HK-2 (cell line): ENCODE data around the gene CORO1C.

ENCODE experiments used
- DNase-seq: peaks from one replicate; pipeline ENCODE4 v3.0.0-alpha.2; 2018; ENCODE audit not compliant: unreplicated experiment

CORO1C gene

GRCh38 chr12:108647585-108648287, 83.6 kb downstream of the CORO1C start:
- no peak for DNase-seq

DNA sequence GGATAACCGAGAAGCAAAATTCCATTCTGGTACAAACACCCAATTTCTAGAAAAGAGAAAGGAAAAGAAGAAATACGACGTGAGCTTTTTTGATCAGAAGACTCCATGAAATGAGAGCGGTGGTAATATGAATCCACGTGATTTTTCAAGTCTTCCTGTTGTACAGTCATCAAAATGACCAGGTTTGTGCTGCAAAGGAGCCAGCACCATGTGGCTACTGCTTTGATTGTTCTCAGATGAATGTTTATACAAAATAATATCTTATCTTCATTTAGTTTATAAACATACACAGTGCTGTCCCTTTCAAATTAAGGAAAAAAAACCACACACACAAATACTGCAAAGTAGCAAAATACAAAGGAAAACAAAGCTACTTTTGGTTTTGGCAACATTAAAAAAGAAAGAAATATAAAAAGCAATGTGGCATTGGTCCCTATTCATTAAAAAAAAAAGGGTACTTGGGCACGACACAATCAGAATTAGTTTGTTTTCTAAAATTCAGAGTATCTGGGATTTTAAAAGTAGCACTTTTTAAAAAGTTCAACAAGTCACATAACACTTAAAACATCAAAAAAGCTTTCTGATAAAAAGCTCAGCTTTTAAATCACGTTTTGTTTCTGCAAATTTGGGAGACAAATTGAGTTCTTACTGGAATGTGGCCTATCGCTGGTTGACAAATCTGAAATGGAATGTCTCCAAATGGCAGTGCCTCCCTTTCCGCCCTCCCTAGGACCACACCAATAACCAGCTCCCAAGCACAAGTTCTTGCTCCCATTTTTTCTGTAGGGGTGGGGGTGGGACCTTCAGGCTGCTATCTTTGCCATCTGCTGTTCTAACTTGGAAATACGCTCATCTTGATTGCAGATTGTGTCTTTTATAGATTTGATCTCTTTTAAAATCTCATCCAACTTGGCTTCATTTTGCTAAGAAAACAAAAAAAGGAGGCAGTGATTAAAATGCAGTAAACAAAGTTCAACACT, 84.4 kb downstream of the CORO1C start:
- no peak for DNase-seq

DNA sequence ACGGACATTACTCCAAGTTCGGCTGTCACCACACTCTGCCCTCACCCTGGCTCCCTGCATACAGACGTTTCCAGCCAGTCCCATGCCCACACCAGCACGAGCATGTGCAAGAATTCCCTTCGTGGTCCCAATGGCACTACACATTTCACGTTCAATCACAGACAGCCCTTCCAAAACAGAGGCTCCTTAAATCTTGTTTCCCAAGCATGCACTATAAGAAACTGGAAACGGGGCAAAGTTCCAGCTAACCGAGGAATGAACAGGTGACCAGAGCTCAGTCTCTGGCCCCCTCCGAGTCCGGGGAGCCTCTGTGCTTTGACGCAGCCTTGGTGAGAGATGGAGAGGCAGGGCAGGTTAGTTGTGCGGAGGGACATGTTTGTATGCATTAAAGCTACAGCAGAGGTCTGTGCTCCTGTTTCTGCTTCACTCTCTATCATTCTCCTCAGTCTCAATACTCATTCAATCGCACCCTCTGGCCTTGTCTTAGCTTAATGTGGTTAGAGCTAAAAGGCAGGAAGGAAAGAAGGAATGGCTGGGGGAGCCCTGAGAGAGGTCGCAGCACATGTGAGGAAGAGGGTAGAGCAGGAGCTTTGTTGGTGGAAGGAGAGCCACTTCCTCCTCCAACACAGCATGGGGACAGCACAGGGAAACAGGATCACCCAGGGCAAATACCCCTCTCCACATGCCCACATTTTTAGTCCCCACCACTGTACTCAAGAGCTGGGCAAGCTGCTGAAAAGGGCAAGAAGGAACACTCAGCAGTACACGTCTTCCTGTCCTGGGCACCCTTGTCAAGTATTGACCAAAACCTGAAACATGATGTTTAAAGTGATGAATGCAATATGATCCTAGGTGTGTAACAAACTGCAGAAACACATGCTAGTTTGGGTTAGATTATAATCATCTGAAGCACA, 85.4 kb downstream of the CORO1C start:
- DNase-seq: no peak

DNA sequence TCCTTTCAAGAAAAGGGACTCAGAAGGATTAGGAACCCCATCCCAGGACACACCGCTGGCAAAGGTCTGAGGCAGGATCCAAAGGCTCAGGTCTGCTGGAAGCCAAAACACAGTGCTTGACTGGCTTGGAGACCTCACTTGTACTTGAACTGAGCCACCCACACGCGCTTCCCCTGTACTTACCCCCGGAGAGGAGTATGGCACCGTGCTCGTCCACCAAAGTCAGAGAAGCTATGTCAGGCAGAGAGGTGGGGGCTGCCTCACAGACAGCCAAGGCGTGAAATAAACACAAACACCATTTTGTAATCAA, 86.6 kb downstream of the CORO1C start:
- DNase-seq: no peak

GRCh38 chr12:108643941-108644810, 87.1 kb downstream of the CORO1C start:
- peak; percentile 67 for DNase-seq

DNA sequence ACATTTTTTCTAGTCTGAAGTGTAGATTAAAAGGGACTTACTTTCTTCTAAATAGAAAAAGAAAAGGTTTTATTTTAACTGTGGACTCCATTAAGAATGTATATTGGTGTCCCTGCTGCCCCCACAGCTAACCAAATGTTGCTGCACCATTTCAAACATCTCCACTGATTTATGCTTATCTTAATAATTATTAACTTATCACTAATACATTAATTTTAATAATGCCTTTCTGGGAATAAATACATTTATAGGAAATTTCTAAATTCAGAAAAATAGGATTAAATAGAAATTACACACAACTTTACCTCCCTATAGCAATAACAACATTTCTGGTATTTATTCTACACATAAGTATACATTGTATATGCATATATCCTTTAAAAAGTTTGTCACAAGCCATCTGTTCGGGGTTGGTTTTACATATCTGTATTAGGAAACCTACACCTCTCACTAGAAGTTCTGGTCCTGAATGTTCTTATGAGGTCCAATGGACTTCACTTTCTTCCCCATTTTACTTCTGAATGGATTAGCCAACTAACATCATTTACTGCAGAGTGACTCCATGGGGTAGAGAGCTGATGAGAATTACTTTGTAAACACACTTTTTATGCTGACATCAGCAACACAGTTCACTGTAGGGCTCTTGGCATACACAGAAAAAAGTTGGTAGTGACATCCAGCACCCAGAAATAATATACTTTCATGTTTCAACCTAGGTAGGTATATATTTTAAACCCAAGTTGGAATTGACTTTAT, 88.2 kb downstream of the CORO1C start:
- no peak for DNase-seq

DNA sequence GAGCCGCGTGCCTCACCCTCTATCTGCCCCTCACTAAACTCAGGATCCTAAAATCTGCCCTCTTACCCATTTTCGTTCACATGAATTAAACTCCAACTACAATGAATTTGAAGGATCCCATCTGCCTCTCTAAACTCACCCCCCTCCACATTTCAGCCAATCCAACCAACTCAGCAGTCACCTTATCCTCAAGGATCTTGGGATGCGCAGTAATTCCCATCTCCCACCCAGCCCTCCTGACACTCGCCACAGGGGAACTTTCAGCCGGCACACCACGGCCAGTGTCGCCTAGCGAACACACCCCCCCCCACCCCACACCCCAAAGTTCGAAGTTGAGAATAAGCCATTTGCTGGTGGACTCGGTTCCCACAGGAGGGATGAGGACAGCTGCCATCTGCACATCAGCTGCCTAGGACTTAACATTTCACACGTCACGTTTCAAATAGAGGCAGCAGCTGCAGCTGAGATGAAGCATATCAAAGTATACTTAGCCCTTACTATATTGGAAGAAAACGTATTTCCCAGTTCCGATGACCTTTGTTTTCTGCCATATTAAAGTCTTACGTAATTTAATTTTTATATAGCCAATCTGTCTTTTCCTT, 88.9 kb downstream of the CORO1C start:
- no peak for DNase-seq

DNA sequence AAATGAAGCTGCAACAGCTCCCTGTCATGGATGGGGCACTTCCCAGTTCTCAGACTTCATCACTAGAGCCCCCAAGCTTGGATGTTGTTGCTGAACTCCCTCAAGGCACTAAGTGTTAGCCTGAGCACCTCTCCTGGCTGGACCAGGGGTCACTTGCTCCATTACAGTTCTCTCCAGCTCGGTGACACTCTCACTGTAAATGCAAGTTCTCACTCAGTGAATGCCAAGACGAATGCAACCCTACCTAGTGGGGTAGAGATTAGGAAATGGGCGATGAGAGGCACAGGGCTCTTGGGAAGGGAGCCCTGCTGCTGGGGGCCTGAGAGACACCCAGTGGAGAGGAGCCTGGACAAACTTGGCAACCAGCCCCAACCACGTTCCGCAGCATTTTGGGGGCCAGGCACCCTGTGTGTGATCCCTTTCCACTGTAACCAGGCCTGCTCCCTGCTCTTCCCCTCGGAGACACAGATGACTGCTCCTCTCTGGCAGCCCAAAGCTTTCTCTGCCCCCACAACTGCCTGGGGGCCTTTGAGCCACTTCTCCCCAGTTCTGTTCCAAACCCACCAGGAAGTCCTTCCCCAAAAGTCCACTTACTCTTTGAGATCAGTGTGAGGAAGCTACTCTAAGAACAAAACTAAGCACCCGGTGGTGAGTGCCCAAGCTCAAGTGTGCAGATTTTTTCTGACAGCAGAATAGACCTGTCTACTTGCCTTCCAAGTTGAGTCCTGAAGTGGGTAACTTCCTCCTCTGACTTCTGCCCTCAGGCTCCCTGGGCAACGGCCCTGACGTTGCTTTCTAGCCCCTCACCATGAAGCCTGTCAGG, 89.7 kb downstream of the CORO1C start:
- no peak for DNase-seq

GRCh38 chr12:108640802-108641445, 90.4 kb downstream of the CORO1C start:
- peak; percentile 74 for DNase-seq

- no peak for DNase-seq
These were observed 92.1 kb downstream of the CORO1C start for GRCh38 chr12:108638997-108639822.

GRCh38 chr12:108638141-108638827, 93.0 kb downstream of the CORO1C start:
- DNase-seq: no peak

DNA sequence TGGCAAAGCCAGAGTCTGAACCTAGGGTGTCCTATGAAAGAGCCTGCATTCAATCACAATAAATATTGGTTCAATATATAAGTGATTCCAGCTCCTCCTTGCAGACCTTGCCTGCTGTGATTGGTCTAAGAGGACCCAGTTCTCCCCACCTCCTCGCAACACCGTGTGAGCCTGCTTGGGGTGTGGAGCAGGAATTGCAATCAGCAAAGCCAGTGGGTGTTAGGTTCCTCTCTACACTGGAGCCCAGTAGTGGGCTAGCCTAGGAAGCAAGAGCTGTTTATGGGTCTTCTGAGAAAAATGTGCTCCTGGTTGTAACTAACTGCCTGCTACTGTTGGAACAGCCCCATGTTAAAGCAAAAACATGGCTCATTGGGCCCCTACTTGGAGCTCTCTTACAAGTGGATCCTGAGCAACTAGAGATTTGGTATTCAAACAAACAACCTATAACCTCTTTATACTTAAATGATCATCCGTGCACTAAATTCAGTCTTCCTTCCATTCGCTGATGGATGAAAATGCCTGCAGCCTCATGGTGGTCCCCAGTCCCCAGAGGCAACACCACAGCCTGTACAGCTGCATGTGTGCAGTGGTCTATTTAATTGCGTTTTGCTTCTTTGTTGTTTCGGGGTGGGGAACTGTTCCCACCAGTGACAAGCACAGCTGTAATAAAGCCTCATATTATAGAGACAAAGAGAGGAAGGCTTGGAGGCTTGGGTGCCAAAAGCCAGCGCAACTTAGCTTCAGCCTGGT, 93.9 kb downstream of the CORO1C start:
- no peak for DNase-seq

DNA sequence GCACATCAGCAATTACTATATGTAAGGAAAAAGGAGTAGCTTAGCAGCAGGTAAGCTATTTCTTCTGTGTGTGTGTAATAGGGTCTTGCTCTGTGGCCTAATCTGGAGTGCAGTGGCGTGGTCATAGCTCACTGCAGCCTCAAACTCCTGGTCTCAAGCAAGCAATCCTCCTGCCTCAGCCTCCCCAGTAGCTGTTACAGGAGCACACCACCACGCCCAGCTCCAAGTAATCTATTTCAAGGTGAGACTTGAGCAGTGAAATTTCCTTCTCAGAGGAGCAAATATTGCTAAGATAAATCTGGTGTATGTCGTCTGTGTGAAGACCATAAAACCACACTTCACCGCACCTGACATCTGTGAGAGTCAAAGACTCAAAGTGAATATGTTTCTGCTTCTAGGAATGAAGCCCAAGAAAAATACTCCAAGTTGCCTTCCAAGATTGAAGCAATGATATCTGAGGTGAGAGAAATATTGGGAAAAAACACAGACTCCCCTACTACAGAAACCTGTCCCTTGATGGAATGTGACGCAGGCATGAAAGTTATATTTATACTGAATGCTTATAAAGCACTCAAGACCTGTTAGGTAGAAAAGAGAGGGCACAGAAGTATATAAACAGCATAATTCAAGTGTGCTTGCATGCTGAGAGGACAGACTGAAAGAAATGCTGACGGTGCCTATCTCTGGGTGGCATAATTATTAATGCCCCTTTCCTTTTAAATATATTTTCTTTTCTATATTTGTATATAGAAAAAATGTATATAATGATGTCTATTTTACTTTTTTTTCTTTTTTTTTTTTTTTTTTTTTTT, 95.1 kb downstream of the CORO1C start:
- no peak for DNase-seq

GRCh38 chr12:108635201-108635996, 95.9 kb downstream of the CORO1C start:
- DNase-seq: no peak

DNA sequence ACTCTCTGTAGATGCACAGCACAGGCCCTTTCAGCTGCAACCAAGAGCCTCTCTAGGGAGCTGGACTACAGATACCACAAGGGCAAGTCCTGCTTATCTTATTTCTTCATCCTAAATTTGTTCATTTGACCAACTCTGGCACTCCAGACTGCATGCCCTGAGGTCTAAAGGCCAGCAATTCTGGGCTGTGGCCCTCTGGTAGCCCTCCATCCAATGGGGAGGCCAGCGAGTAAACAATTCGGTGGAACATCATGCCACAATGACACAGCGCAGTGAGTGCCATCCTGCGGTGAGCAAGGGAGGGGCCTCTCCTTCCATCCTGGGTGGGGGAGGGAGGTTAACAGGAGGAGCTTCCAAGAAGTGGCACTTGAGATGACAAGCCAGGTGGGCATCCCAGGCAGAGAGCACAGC, 97.0 kb downstream of the CORO1C start:
- no peak for DNase-seq
